ENCODE data around the gene CITED4. TPM values are rescaled to one million over a fixed set of nuclear protein-coding genes. Genes with fewer than 3 reads are reported as not detected.

CITED4 gene
- total and polyA plus RNA-seq, 9 of the 15 experiments (the other 6 are each of a cell fraction or from before 2014, with no cell fraction given): 0.11 to 1.2 (median 0.17) TPM; not detected in 2

GRCh38 chr1:40849801-40850592 is 12.2 kb downstream of the CITED4 start (continued):
- TF ChIP-seq CTCF (IDR thresholded peaks at IDR 0.05 in 2 of 3, conservative IDR thresholded peaks at IDR 0.05 in 1 of 3; ENCODE audit: insufficient read depth in 2 of 3, low read depth in 1 of 3, low read length in 3 of 3) (peak; percentile 92 to 99 (median 96)), MAX (CRISPR knock-in tag; IDR thresholded peaks at IDR 0.05) (0 out of 2 replicates have a peak, but pooled peaks have one; percentile 20), DEAF1 (CRISPR knock-in tag; IDR thresholded peaks at IDR 0.05) (peak; percentile 87), MECOM (CRISPR knock-in tag; IDR thresholded peaks at IDR 0.05) (0 out of 2 replicates have a peak, but pooled peaks have one; percentile 7), SPI1 (IDR thresholded peaks at IDR 0.05; ENCODE audit: borderline replicate concordance, low read depth, low read length) (peak; percentile 82), CREM (IDR thresholded peaks at IDR 0.05; ENCODE audit: low read depth) (peak; percentile 57), CREB1 (IDR thresholded peaks at IDR 0.05) (no peak), CREB1 (CRISPR knock-in tag; IDR thresholded peaks at IDR 0.05) (peak; percentile 58; the same call in 1 of the 2 replicates), TFAP4 (CRISPR knock-in tag; IDR thresholded peaks at IDR 0.05; ENCODE audit: borderline replicate concordance) (peak; percentile 72)

Data from K562 (cell line).